Tibial nerve (tissue), 4 donors: ENCODE data around the gene HEPN1. TPM values are rescaled to one million over a fixed set of nuclear protein-coding genes. Genes with fewer than 3 reads are reported as not detected.

Source experiments
- DNase-seq, 2 donors: peaks; one replicate each; pipeline ENCODE4 v3.0.0-alpha.2; 2019; ENCODE audit warnings: low spot score in 2 of 2
- H3K27ac ChIP-seq, 4 donors: fragments of 200-600 bp; sonication (generic) in 3 of 4; one replicate each; pipeline ENCODE4 v1.5.1; 2017 to 2019; ENCODE audit warnings: mild to moderate bottlenecking in 1 of 4
- H3K27me3 ChIP-seq, 2 donors: fragments of 200-600 bp; sonication (generic) in 1 of 2; one replicate each; pipeline versions ENCODE4 v1.5.1 to v1.6.0; 2017 to 2019
- H3K36me3 ChIP-seq, 3 donors: fragments of 200-600 bp; sonication (generic); one replicate each; pipeline ENCODE4 v1.5.1; 2018 to 2019
- H3K4me1 ChIP-seq, 4 donors: fragments of 200-600 bp; sonication (generic) in 3 of 4; one replicate each; pipeline ENCODE4 v1.5.1; 2017 to 2019
- H3K4me3 ChIP-seq, 4 donors: fragments of 200-600 bp; sonication (generic) in 3 of 4; one replicate each; pipeline ENCODE4 v1.5.1; 2017 to 2019; ENCODE audit warnings: mild to moderate bottlenecking in 1 of 4, moderate library complexity in 1 of 4
- H3K9me3 ChIP-seq, 4 donors: fragments of 200-600 bp; sonication (generic) in 3 of 4; one replicate each; pipeline ENCODE4 v1.5.1; 2017 to 2019
- EP300 ChIP-seq, 2 donors: sonication (generic); formaldehyde crosslinking; IDR thresholded peaks; one replicate each; pipeline ENCODE4 v1.6.1; 2017; ENCODE audit warnings: antibody characterized with exemption in 2 of 2, mild to moderate bottlenecking in 1 of 2
- POLR2A ChIP-seq, 2 donors: fragments of 450-650 bp; IDR thresholded peaks; one replicate each; pipeline ENCODE4 v1.6.1; 2017; ENCODE audit warnings: antibody characterized with exemption in 2 of 2, mild to moderate bottlenecking in 2 of 2, moderate library complexity in 2 of 2
- WGBS, 2 donors: methylation state at CpG; one replicate each; pipeline ENCODE4 v1.1.5; 2018; 5-methylcytosine and 5-hydroxymethylcytosine counted together
- total RNA-seq, 4 donors: library from RNA; depleted of rRNA; stranded (reverse); fragments of >200 nt; gene quantifications; one replicate each; pipeline ENCODE4 v1.1.0, GENCODE V29; 2016
- TF ChIP-seq, protein P1 (sequence below), 5 experiments: fragments of 200-600 bp in 3 of 5; fragments of 450-650 bp in 2 of 5; sonication (generic) in 3 of 5; IDR thresholded peaks; one replicate each; pipeline ENCODE4 v1.5.1; 2016 to 2019; ENCODE audit warnings: antibody characterized with exemption in 5 of 5, mild to moderate bottlenecking in 3 of 5, moderate library complexity in 2 of 5

Gene HEPN1
- total RNA-seq: not detected

DNA sequence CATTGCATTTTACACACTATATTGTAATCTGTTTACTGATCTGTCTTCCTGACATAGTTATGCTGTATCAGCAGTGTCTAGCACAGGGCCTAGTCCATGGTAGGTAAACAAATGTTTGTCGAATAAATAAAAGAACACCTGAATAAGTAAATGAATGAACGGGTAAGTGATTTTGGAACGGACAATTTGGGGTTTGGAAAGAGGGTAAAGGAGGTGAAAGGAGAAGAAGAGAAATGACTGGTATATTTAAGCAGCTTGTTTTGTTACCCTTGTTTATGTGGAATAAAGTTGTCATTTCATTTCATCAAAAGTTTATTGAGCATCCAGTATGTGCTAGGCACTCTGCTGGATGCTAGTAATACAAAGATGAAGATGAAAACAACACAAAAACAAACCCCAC is at the start of gene HEPN1:
Gene HEPN1 (plus strand): TSS at position 301 of the 400 bp plus-strand sequence.
- Histone ChIP-seq H3K4me3 (no peak within 1 kb of the TSS), H3K9me3 (no peaks in the 10 kb centered on the region), H3K27ac (peak within 1 kb of the TSS in 1 of 4 donors; percentile 69), H3K27me3 (no peaks in the 10 kb centered on the region), H3K4me1 (peaks cover 0 to 17% (median 0%) of the 10 kb centered on the region in 4 donors), H3K36me3 (peaks cover 0 to 11% (median 0%) of the 10 kb centered on the region in 3 donors)
- TF ChIP-seq POLR2A (IDR thresholded peaks at IDR 0.05): no peak
- no peak for TF ChIP-seq EP300 (IDR thresholded peaks at IDR 0.05)
- TF ChIP-seq, protein P1, sequence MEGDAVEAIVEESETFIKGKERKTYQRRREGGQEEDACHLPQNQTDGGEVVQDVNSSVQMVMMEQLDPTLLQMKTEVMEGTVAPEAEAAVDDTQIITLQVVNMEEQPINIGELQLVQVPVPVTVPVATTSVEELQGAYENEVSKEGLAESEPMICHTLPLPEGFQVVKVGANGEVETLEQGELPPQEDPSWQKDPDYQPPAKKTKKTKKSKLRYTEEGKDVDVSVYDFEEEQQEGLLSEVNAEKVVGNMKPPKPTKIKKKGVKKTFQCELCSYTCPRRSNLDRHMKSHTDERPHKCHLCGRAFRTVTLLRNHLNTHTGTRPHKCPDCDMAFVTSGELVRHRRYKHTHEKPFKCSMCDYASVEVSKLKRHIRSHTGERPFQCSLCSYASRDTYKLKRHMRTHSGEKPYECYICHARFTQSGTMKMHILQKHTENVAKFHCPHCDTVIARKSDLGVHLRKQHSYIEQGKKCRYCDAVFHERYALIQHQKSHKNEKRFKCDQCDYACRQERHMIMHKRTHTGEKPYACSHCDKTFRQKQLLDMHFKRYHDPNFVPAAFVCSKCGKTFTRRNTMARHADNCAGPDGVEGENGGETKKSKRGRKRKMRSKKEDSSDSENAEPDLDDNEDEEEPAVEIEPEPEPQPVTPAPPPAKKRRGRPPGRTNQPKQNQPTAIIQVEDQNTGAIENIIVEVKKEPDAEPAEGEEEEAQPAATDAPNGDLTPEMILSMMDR (IDR thresholded peaks at IDR 0.05): no peak
- 93 to 94% methylated on average over 3 of the region's 3 CpGs for WGBS, 2 donors
- DNase-seq: no peak

DNA sequence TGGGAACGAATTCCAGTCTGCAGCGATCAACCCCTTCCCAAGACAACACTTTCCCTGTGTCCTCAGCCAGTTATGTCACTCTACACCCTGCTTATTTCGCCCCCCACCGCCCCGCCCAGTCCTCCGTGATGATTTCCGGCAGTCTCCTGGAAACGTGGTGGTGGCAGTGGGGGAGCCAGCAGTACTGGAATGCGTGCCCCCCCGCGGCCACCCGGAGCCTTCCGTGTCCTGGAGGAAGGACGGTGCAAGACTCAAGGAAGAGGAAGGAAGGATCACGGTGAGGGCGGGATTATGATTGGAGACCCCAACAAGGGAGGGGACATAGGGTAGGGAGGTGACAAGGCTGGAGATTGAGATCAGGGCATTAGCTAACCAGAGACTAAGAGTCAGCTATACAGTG is 49.7 kb upstream of the HEPN1 start:
- H3K9me3 ChIP-seq: no peaks in the 10 kb centered on the region
- no peak for DNase-seq
- no peaks in the 10 kb centered on the region for H3K36me3 ChIP-seq
- H3K27ac ChIP-seq: no peak overlapping the region
- TF ChIP-seq, protein P1 (IDR thresholded peaks at IDR 0.05): no peak
- TF ChIP-seq POLR2A (IDR thresholded peaks at IDR 0.05) (no peak), EP300 (IDR thresholded peaks at IDR 0.05) (no peak)
- no peak overlapping the region for H3K4me3 ChIP-seq
- peaks cover 0 to 46% (median 26%) of the 10 kb centered on the region in 4 donors for H3K4me1 ChIP-seq
- 3 to 6% methylated on average over 16 of the region's 16 CpGs for WGBS, 2 donors
- peaks cover 0 to 100% of the 10 kb centered on the region in 2 donors for H3K27me3 ChIP-seq

DNA sequence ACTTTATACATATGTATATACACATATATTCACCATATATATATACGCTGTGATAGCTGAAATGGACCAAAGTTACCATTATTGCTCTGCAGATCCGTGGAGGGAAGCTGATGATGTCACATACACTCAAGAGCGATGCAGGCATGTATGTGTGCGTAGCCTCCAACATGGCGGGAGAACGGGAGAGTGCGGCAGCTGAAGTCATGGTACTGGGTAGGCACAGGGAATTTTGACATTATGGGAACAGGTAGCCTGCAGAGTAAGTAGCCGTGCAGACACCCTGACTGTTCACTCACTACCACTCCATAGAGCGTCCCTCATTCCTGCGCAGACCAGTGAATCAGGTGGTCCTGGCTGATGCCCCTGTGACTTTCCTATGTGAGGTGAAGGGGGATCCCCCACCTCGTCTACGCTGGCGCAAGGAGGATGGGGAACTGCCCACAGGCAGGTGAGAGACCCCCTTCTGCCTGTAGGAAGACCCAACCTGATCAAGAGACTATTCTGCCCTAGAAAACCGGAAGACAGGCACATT is 49.1 kb upstream of the HEPN1 start:
- no peaks in the 10 kb centered on the region for H3K36me3 ChIP-seq
- 59 to 60% methylated on average over 10 to 14 of the region's 14 CpGs for WGBS, 2 donors
- H3K9me3 ChIP-seq: no peaks in the 10 kb centered on the region
- no peak for DNase-seq
- H3K27ac ChIP-seq: no peak overlapping the region
- peaks cover 0 to 42% (median 24%) of the 10 kb centered on the region in 4 donors for H3K4me1 ChIP-seq
- H3K4me3 ChIP-seq: no peak overlapping the region
- H3K27me3 ChIP-seq: peaks cover 0 to 94% of the 10 kb centered on the region in 2 donors
- TF ChIP-seq EP300 (IDR thresholded peaks at IDR 0.05): no peak
- no peak for TF ChIP-seq POLR2A (IDR thresholded peaks at IDR 0.05)
- TF ChIP-seq, protein P1 (IDR thresholded peaks at IDR 0.05): no peak

DNA sequence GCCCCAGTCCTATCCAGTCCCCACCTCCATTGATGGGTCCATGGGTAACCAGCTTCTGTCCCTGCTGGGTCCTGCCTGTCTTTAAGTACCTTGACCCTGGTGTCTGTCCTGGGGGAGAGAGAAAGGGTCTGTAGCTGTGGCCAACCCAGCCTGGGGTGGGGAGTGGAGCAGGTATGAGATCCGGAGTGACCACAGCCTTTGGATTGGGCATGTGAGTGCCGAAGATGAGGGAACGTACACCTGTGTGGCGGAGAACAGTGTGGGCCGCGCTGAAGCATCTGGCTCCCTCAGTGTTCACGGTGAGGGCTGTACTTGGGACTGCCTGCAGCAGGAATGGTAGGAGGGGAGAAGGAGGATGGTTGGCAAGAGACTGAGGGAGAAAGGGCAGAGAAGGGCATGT is 48.6 kb upstream of the HEPN1 start:
- DNase-seq: no peak
- Histone ChIP-seq H3K4me1 (peaks cover 0 to 38% (median 20%) of the 10 kb centered on the region in 4 donors), H3K9me3 (no peaks in the 10 kb centered on the region), H3K27ac (no peak overlapping the region), H3K36me3 (no peaks in the 10 kb centered on the region), H3K27me3 (peaks cover 0 to 89% of the 10 kb centered on the region in 2 donors), H3K4me3 (no peak overlapping the region)
- WGBS, 2 donors: 56 to 72% methylated on average over 7 of the region's 7 CpGs
- TF ChIP-seq, protein P1 (IDR thresholded peaks at IDR 0.05): no peak
- TF ChIP-seq EP300 (IDR thresholded peaks at IDR 0.05): no peak
- TF ChIP-seq POLR2A (IDR thresholded peaks at IDR 0.05): no peak

DNA sequence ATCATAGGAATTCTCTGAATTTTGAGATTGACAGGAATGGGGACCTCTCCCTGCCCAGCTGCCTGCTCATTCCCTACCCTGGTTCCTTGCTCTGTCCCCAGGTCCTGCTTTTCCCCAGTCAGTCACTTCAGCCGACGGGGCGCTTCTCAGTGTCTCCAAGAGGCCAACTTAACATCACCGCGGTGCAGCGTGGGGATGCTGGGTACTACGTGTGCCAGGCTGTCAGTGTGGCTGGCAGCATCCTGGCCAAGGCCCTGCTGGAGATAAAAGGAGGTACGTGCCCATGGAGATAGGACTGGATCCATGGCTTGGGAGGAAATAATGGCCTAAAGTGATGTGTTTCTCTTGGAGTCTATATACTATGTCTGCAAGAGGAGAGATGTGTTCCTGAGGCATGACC is 46.8 kb upstream of the HEPN1 start:
- peaks cover 0 to 36% (median 8%) of the 10 kb centered on the region in 4 donors for H3K4me1 ChIP-seq
- TF ChIP-seq POLR2A (IDR thresholded peaks at IDR 0.05) (no peak), EP300 (IDR thresholded peaks at IDR 0.05) (no peak)
- TF ChIP-seq, protein P1 (IDR thresholded peaks at IDR 0.05): no peak
- H3K27me3 ChIP-seq: peaks cover 0 to 70% of the 10 kb centered on the region in 2 donors
- H3K27ac ChIP-seq: no peak overlapping the region
- WGBS, 2 donors: 57 to 73% methylated on average over 8 of the region's 8 CpGs
- H3K9me3 ChIP-seq: no peaks in the 10 kb centered on the region
- H3K4me3 ChIP-seq: no peak overlapping the region
- no peaks in the 10 kb centered on the region for H3K36me3 ChIP-seq
- no peak for DNase-seq
